ENCODE results near the gene COBLL1. TPM values are rescaled to one million over a fixed set of nuclear protein-coding genes. Genes with fewer than 3 reads are reported as not detected.

Gene COBLL1
- total RNA-seq, 1 experiment from 2014 or later, result 4.4 TPM

DNA sequence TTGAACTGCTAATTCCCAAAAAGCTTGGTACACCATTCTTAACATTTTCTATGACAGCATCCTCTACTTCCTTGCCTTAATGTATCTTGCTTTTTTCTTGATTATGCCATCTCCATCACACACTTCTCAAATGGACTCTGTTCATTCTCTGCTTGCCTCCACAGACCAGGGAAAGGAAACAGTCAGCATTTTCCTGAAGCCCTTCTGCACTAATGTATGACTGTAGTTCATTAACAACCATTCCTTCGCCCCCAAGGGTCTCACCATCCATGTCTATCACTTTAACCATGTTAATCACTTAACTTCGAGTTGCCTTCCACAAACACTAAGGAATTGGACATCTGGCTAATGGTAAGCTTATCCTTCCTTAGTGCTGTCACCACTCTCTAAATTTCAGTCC, 54.8 kb downstream of the COBLL1 start:
- POLR2A ChIA-PET, result no interaction called here
- Histone ChIP-seq H3K4me3 (ENCODE audit: low read depth in 2 of 2, low read length in 2 of 2) (no peak overlapping the region), H3K27ac (ENCODE audit: low read length) (no peak overlapping the region), H3K4me1 (ENCODE audit: control insufficient read depth, insufficient read depth, low read length) (no peaks in the 10 kb centered on the region), H3K9me3 (ENCODE audit: control insufficient read depth, insufficient read depth, low read depth, low read length) (no peaks in the 10 kb centered on the region), H3K27me3 (ENCODE audit: control insufficient read depth, insufficient read depth, low read length) (no peaks in the 10 kb centered on the region), H3K36me3 (ENCODE audit: control insufficient read depth, insufficient read depth, low read length) (no peaks in the 10 kb centered on the region)
- in situ Hi-C loops (cut with HindIII; ENCODE audit: low pct_unique_long_range_greater_than_20kb, low sequenced_read_pairs) (no loop called here), intact Hi-C loops (cut with micrococcal nuclease; ENCODE audit: unreplicated experiment) (no loop called here)
- CTCF ChIA-PET, result no interaction called here
- no TSS peak for BruUV-seq (replicated peaks)
- no peak for DNase-seq (ENCODE audit: low read depth, low spot score)
- no peak for ATAC-seq
- TF ChIP-seq, protein P1, sequence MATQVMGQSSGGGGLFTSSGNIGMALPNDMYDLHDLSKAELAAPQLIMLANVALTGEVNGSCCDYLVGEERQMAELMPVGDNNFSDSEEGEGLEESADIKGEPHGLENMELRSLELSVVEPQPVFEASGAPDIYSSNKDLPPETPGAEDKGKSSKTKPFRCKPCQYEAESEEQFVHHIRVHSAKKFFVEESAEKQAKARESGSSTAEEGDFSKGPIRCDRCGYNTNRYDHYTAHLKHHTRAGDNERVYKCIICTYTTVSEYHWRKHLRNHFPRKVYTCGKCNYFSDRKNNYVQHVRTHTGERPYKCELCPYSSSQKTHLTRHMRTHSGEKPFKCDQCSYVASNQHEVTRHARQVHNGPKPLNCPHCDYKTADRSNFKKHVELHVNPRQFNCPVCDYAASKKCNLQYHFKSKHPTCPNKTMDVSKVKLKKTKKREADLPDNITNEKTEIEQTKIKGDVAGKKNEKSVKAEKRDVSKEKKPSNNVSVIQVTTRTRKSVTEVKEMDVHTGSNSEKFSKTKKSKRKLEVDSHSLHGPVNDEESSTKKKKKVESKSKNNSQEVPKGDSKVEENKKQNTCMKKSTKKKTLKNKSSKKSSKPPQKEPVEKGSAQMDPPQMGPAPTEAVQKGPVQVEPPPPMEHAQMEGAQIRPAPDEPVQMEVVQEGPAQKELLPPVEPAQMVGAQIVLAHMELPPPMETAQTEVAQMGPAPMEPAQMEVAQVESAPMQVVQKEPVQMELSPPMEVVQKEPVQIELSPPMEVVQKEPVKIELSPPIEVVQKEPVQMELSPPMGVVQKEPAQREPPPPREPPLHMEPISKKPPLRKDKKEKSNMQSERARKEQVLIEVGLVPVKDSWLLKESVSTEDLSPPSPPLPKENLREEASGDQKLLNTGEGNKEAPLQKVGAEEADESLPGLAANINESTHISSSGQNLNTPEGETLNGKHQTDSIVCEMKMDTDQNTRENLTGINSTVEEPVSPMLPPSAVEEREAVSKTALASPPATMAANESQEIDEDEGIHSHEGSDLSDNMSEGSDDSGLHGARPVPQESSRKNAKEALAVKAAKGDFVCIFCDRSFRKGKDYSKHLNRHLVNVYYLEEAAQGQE (IDR thresholded peaks at IDR 0.05; ENCODE audit: insufficient read depth in 1 of 2, low read depth in 2 of 2, low read length in 1 of 2), result no peak
- TF ChIP-seq, protein P2, sequence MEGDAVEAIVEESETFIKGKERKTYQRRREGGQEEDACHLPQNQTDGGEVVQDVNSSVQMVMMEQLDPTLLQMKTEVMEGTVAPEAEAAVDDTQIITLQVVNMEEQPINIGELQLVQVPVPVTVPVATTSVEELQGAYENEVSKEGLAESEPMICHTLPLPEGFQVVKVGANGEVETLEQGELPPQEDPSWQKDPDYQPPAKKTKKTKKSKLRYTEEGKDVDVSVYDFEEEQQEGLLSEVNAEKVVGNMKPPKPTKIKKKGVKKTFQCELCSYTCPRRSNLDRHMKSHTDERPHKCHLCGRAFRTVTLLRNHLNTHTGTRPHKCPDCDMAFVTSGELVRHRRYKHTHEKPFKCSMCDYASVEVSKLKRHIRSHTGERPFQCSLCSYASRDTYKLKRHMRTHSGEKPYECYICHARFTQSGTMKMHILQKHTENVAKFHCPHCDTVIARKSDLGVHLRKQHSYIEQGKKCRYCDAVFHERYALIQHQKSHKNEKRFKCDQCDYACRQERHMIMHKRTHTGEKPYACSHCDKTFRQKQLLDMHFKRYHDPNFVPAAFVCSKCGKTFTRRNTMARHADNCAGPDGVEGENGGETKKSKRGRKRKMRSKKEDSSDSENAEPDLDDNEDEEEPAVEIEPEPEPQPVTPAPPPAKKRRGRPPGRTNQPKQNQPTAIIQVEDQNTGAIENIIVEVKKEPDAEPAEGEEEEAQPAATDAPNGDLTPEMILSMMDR (IDR thresholded peaks at IDR 0.05), result no peak
- no peak for TF ChIP-seq SIN3A (IDR thresholded peaks at IDR 0.05; ENCODE audit: borderline replicate concordance, insufficient read depth, low read depth, low read length)
- TF ChIP-seq TCF7L2 (IDR thresholded peaks at IDR 0.05; ENCODE audit: low read depth, low read length), result no peak

DNA sequence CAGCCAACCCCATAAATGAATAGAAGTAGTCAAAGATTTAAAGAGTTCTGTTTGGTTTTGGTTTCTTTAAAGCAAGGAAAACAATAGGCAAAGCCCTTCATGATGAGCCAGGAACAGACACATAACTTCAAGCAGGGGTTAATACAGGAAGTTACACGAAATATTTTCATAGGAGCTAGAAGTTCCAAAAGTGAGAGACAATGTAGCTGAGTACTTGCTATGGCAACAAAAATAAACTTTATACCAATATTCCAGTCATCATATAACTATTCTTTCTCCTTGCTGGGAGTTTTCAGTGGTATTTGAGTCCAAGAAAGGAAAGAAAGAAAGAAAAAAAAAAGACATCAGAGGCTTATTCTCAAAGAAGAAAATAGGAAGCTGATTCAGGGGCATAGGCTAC, 56.2 kb downstream of the COBLL1 start:
- H3K36me3 ChIP-seq (ENCODE audit: control insufficient read depth, insufficient read depth, low read length), result no peaks in the 10 kb centered on the region
- no peaks in the 10 kb centered on the region for H3K4me1 ChIP-seq (ENCODE audit: control insufficient read depth, insufficient read depth, low read length)
- no peak overlapping the region for H3K4me3 ChIP-seq (ENCODE audit: low read depth in 2 of 2, low read length in 2 of 2)
- H3K27ac ChIP-seq (ENCODE audit: low read length), result no peak overlapping the region
- ATAC-seq (no peak), DNase-seq (ENCODE audit: low read depth, low spot score) (no peak)
- BruUV-seq (replicated peaks), result no TSS peak
- no peaks in the 10 kb centered on the region for H3K27me3 ChIP-seq (ENCODE audit: control insufficient read depth, insufficient read depth, low read length)
- intact Hi-C loops (cut with micrococcal nuclease; ENCODE audit: unreplicated experiment) (no loop called here), in situ Hi-C loops (cut with HindIII; ENCODE audit: low pct_unique_long_range_greater_than_20kb, low sequenced_read_pairs) (no loop called here)
- no peaks in the 10 kb centered on the region for H3K9me3 ChIP-seq (ENCODE audit: control insufficient read depth, insufficient read depth, low read depth, low read length)
- ChIA-PET CTCF (no interaction called here), POLR2A (no interaction called here)
- no peak for TF ChIP-seq TCF7L2 (IDR thresholded peaks at IDR 0.05; ENCODE audit: low read depth, low read length)
- TF ChIP-seq POLR2AphosphoS5 (IDR thresholded peaks at IDR 0.05; ENCODE audit: low read depth, low read length), result no peak
- TF ChIP-seq SIN3A (IDR thresholded peaks at IDR 0.05; ENCODE audit: borderline replicate concordance, insufficient read depth, low read depth, low read length), result no peak
- TF ChIP-seq, protein P1 (IDR thresholded peaks at IDR 0.05; ENCODE audit: insufficient read depth in 1 of 2, low read depth in 2 of 2, low read length in 1 of 2), result no peak
- TF ChIP-seq, protein P2 (IDR thresholded peaks at IDR 0.05), result no peak

Data from Panc1 (cell line).